Stimulated activated CD4-positive, alpha-beta T cell treated with anti-CD3 and anti-CD28 coated beads, Interleukin-2, amount 100 ng/mL, for 48 hours (primary cell): ENCODE results near the gene MZT1.

ENCODE experiments used
- DNase-seq, 2 donors: peaks; one replicate each; pipeline ENCODE4 v3.0.0-alpha.2; 2020

The MZT1 gene

DNA sequence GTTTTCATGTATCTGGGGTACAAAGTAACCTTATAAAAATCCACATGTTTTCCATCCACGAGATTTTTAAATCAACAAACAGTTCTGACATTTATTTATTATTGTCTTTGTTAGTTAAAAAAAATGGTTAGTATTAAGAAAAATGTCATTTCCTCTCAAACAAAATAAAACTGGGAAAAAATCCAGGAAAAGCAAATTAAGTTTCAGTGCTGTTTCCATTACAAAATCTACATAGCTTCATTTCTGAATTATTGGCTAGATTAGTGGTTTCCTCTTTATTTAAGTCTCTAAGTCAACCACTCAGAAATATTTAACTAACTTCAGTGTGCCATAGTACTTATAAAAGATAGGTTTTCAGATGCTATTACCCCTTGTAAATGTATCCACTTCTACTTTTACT is 49.1 kb downstream of the MZT1 start:
- DNase-seq, result no peak

DNA sequence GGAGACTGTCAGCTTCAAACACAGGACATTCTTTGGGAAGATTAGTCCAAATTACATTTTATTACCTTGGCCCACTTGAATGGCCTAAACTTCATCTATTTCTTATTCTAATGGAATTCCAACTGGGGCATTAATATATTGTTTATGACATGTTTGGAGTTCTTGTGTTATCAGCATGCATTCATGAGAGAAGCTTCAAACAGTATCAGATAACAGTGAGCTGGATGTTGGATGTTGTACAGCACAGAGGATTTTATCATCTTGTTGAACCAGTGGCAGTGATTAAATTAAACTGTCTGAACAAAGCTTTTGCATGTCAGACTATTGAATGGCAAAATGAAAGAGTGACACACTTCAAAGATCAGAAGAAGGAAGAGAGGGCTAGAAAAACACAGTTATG is 50.0 kb downstream of the MZT1 start:
- no peak for DNase-seq

GRCh38 chr13:72666391-72666790 is 61.0 kb downstream of the MZT1 start:
- no peak for DNase-seq

DNA sequence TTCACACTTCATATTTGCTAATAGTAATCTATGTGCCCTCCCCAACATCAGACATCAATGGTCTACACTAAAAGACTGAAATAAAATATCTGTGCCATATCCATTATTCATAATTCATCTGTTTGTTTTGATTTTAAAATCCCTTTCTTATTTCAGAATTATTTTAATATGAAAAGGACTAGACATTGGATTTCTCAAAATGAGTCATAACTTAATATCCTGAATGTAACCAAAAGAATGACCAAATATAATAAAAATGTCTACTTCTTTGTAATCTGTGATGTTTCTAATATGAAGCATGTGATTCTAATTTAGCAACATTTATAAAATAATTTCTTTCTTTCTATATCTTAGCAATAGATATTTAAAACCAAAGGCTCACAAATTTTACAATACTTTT is 64.9 kb downstream of the MZT1 start:
- no peak for DNase-seq
